HL-60/S4 (cell line): ENCODE measurements around the gene PAPLN.

Experiments used
- in situ Hi-C: fragments of 300-500 bp; cut with MboI; formaldehyde crosslinking; loops from 2 replicates; pipeline ENCODE4 v1.14.3; 2022; ENCODE audit warnings: low sequenced_read_pairs

PAPLN gene

GRCh38 chr14:73237219-73237785, at the start of gene PAPLN:
TSS of gene PAPLN (plus strand) at chr14:73237506. CDS start at chr14:73239779, 2,273 bp downstream.
- in situ Hi-C loops = no loop called here

GRCh38 chr14:73188501-73188911, 48.8 kb upstream of the PAPLN start:
- in situ Hi-C loops = loop anchor here (25.0 kb wide), 1 partner anchor 274 kb away; the partner anchor contains the start of gene NUMB

- in situ Hi-C loops = loop anchor here (25.0 kb wide), 1 partner anchor 273 kb away; the partner anchor contains the start of gene NUMB
Measured at GRCh38 chr14:73189651-73190050, 47.7 kb upstream of the PAPLN start.

GRCh38 chr14:73191441-73191840, 45.9 kb upstream of the PAPLN start:
- in situ Hi-C loops = loop anchor here (25.0 kb wide), 1 partner anchor 271 kb away; the partner anchor contains the start of gene NUMB

- in situ Hi-C loops = loop anchor here (25.0 kb wide), 1 partner anchor 268 kb away; the partner anchor contains the start of gene NUMB
Measured at GRCh38 chr14:73194306-73194705, 43.0 kb upstream of the PAPLN start.

GRCh38 chr14:73198253-73198652, 39.1 kb upstream of the PAPLN start:
- in situ Hi-C loops = loop anchor here (25.0 kb wide), 1 partner anchor 264 kb away; the partner anchor contains the start of gene NUMB

GRCh38 chr14:73203527-73203926, 33.8 kb upstream of the PAPLN start:
- in situ Hi-C loops = no loop called here

- in situ Hi-C loops = no loop called here
Measured at GRCh38 chr14:73207615-73208014, 29.7 kb upstream of the PAPLN start.

GRCh38 chr14:73208390-73208789, 28.9 kb upstream of the PAPLN start:
- in situ Hi-C loops = no loop called here

GRCh38 chr14:73208846-73209245, 28.5 kb upstream of the PAPLN start:
- in situ Hi-C loops = no loop called here

- in situ Hi-C loops = no loop called here
Measured at GRCh38 chr14:73209953-73210352, 27.4 kb upstream of the PAPLN start.

GRCh38 chr14:73211251-73212040, 25.9 kb upstream of the PAPLN start:
- in situ Hi-C loops = no loop called here

GRCh38 chr14:73216030-73216429, 21.3 kb upstream of the PAPLN start:
- in situ Hi-C loops = no loop called here

- in situ Hi-C loops = no loop called here
Measured at GRCh38 chr14:73217411-73217810, 19.9 kb upstream of the PAPLN start.

GRCh38 chr14:73220061-73220460, 17.2 kb upstream of the PAPLN start:
- in situ Hi-C loops = no loop called here

- in situ Hi-C loops = no loop called here
Measured at GRCh38 chr14:73220634-73221033, 16.7 kb upstream of the PAPLN start.

- in situ Hi-C loops = no loop called here
Measured at GRCh38 chr14:73221945-73222344, 15.4 kb upstream of the PAPLN start.

GRCh38 chr14:73223049-73223448, 14.3 kb upstream of the PAPLN start:
- in situ Hi-C loops = no loop called here

GRCh38 chr14:73225496-73225895, 11.8 kb upstream of the PAPLN start:
- in situ Hi-C loops = no loop called here

- in situ Hi-C loops = no loop called here
Measured at GRCh38 chr14:73227812-73228781, 9.2 kb upstream of the PAPLN start.

GRCh38 chr14:73230051-73230450, 7.3 kb upstream of the PAPLN start:
- in situ Hi-C loops = no loop called here
